ENCODE data around the gene ABCA4. TPM values are rescaled to one million over a fixed set of nuclear protein-coding genes. Genes with fewer than 3 reads are reported as not detected.

Gene ABCA4
- total RNA-seq, 1 experiment from 2014 or later, result 0.22 TPM

DNA sequence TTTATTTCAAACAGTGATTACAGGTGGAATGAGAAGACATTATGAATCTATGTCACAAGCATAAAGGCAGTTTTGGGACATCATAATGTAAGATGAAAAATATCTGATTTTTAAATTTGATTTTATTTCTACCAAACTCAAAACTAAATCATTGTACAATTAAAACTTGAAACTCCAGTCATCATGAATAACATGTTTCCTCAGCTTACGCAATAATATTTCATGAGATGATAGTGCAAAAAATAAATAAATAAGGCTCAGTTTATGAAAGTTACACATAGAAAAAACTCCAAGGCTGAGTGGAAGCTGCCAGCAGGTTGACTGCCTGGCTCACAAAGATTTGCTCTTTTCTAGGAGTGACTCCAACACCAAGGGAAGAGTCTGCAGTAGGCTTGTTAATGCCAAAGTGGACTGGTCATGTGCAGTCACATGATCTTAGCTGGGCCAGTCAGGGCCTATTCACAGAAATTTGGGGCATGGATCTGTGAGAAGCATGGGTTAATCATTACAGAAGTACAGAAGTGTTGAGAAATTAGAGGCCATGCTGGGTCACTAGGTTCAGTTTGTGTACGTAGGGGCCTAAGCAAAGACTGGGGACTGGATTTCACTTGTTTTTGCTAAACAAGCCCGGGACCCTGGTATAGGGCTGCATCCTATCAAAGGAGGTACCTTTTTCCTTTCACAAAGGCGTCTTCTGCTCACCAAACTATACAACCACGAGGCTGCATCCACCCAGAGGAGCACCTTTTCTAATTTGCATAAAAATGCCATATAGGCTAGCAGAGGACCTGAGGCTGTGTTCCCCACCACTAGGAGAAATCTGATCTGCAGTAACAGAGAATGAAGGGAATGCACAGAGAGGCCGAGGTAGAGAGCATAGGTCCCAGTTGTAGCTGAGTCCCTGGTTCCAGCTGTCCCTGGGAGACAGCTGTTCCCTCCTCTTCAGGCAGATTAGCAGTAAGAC, 4.9 kb upstream of the ABCA4 start:
- TF ChIP-seq CEBPB (IDR thresholded peaks at IDR 0.05; ENCODE audit: low read depth), result no peak
- TF ChIP-seq TCF7L2 (IDR thresholded peaks at IDR 0.05; ENCODE audit: borderline replicate concordance, extremely low read depth, insufficient read depth, insufficient read length), result no peak
- TF ChIP-seq, protein P1, sequence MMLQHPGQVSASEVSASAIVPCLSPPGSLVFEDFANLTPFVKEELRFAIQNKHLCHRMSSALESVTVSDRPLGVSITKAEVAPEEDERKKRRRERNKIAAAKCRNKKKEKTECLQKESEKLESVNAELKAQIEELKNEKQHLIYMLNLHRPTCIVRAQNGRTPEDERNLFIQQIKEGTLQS (IDR thresholded peaks at IDR 0.05), result no peak
- no peak for TF ChIP-seq ZFX (IDR thresholded peaks at IDR 0.05)
- no peak for TF ChIP-seq SP1 (IDR thresholded peaks at IDR 0.05; ENCODE audit: low read depth)
- no peak for TF ChIP-seq POLR2A (IDR thresholded peaks at IDR 0.05; ENCODE audit: borderline replicate concordance, extremely low read depth, insufficient read depth, insufficient read length)
- no peak for TF ChIP-seq SIN3A (IDR thresholded peaks at IDR 0.05; ENCODE audit: low read depth)
- TF ChIP-seq POLR2AphosphoS5 (IDR thresholded peaks at IDR 0.05; ENCODE audit: low read depth, low read length), result no peak
- TF ChIP-seq EGR1 (IDR thresholded peaks at IDR 0.05; ENCODE audit: low read depth), result no peak
- TF ChIP-seq, protein P2, sequence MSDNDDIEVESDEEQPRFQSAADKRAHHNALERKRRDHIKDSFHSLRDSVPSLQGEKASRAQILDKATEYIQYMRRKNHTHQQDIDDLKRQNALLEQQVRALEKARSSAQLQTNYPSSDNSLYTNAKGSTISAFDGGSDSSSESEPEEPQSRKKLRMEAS (IDR thresholded peaks at IDR 0.05), result no peak
- no peak for TF ChIP-seq FOSL1 (IDR thresholded peaks at IDR 0.05; ENCODE audit: low read depth)
- no peak for TF ChIP-seq RAD21 (IDR thresholded peaks at IDR 0.05; ENCODE audit: low read depth)
- TF ChIP-seq, protein P3, sequence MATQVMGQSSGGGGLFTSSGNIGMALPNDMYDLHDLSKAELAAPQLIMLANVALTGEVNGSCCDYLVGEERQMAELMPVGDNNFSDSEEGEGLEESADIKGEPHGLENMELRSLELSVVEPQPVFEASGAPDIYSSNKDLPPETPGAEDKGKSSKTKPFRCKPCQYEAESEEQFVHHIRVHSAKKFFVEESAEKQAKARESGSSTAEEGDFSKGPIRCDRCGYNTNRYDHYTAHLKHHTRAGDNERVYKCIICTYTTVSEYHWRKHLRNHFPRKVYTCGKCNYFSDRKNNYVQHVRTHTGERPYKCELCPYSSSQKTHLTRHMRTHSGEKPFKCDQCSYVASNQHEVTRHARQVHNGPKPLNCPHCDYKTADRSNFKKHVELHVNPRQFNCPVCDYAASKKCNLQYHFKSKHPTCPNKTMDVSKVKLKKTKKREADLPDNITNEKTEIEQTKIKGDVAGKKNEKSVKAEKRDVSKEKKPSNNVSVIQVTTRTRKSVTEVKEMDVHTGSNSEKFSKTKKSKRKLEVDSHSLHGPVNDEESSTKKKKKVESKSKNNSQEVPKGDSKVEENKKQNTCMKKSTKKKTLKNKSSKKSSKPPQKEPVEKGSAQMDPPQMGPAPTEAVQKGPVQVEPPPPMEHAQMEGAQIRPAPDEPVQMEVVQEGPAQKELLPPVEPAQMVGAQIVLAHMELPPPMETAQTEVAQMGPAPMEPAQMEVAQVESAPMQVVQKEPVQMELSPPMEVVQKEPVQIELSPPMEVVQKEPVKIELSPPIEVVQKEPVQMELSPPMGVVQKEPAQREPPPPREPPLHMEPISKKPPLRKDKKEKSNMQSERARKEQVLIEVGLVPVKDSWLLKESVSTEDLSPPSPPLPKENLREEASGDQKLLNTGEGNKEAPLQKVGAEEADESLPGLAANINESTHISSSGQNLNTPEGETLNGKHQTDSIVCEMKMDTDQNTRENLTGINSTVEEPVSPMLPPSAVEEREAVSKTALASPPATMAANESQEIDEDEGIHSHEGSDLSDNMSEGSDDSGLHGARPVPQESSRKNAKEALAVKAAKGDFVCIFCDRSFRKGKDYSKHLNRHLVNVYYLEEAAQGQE (IDR thresholded peaks at IDR 0.05; ENCODE audit: low read depth), result no peak
- no peak for TF ChIP-seq CBX3 (IDR thresholded peaks at IDR 0.05; ENCODE audit: low read depth)
- TF ChIP-seq ZNF274 (IDR thresholded peaks at IDR 0.05; ENCODE audit: low read depth, low read length), result no peak
- no peak for TF ChIP-seq EZH2 (IDR thresholded peaks at IDR 0.05)
- no peak for TF ChIP-seq JUND (IDR thresholded peaks at IDR 0.05)
- TF ChIP-seq SRF (IDR thresholded peaks at IDR 0.05; ENCODE audit: low read depth), result no peak
- TF ChIP-seq, protein P4, sequence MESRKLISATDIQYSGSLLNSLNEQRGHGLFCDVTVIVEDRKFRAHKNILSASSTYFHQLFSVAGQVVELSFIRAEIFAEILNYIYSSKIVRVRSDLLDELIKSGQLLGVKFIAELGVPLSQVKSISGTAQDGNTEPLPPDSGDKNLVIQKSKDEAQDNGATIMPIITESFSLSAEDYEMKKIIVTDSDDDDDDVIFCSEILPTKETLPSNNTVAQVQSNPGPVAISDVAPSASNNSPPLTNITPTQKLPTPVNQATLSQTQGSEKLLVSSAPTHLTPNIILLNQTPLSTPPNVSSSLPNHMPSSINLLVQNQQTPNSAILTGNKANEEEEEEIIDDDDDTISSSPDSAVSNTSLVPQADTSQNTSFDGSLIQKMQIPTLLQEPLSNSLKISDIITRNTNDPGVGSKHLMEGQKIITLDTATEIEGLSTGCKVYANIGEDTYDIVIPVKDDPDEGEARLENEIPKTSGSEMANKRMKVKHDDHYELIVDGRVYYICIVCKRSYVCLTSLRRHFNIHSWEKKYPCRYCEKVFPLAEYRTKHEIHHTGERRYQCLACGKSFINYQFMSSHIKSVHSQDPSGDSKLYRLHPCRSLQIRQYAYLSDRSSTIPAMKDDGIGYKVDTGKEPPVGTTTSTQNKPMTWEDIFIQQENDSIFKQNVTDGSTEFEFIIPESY (IDR thresholded peaks at IDR 0.05; ENCODE audit: extremely low read depth, insufficient replicate concordance, low read length), result no peak
- TF ChIP-seq YY1 (IDR thresholded peaks at IDR 0.05; ENCODE audit: extremely low read depth, insufficient replicate concordance, low read depth, low read length), result no peak
- Histone ChIP-seq H3K4me1 (ENCODE audit: control insufficient read depth in 1 of 2, insufficient read depth in 2 of 2, low read length in 2 of 2) (peaks cover 0 to 7% of the 10 kb centered on the region in 2 experiments; a peak in 1 of 4 replicates), H4K20me1 (ENCODE audit: insufficient read depth) (no peaks in the 10 kb centered on the region), H3K79me2 (ENCODE audit: insufficient read depth, low read length) (no peaks in the 10 kb centered on the region), H3K36me3 (ENCODE audit: control insufficient read depth in 1 of 2, insufficient read depth in 2 of 2, low read length in 2 of 2) (no peaks in the 10 kb centered on the region), H3K9me2 (ENCODE audit: insufficient read depth) (no peaks in the 10 kb centered on the region), H3K4me3 (replicated peaks in 1 of 2; ENCODE audit: low read depth in 1 of 2, low read length in 2 of 2) (no peak overlapping the region), H3K9me3 (ENCODE audit: control insufficient read depth in 1 of 2, insufficient read depth in 1 of 2, low read depth in 1 of 2, low read length in 2 of 2) (no peaks in the 10 kb centered on the region), H3K4me2 (ENCODE audit: low read length) (no peak overlapping the region), H2AFZ (ENCODE audit: low read depth, low read length, poor library complexity, severe bottlenecking) (peak overlapping the region; percentile 73), H3K9ac (ENCODE audit: low read length) (no peak overlapping the region), H3K27ac (ENCODE audit: low read depth, low read length) (no peak overlapping the region), H3K27me3 (ENCODE audit: insufficient read depth, low read length) (no peaks in the 10 kb centered on the region)
- no peak for DNase-seq (ENCODE audit: low read depth, low spot score)
- intact Hi-C loops (cut with micrococcal nuclease), result no loop called here
- ChIA-PET POLR2A (no interaction called here), CTCF (no interaction called here), RAD21 (ENCODE audit: low non-redundant PET in 1 of 2, low total read pairs in 2 of 2, uncharacterized antibody in 2 of 2, unreplicated experiment in 2 of 2) (no interaction called here)
- peak; percentile 63 for ATAC-seq
- BruUV-seq (replicated peaks), result no TSS peak
